Measurements from ENCODE around the gene ALDH18A1. TPM values are rescaled to one million over a fixed set of nuclear protein-coding genes. Genes with fewer than 3 reads are reported as not detected.

The ALDH18A1 gene
- total RNA-seq, 1 experiment from 2014 or later, result 166 TPM

- peak overlapping the region; percentile 99 for H3K4me3 Mint-ChIP-seq (ENCODE audit: unreplicated experiment)
- no peaks in the 10 kb centered on the region for H3K9me3 Mint-ChIP-seq (ENCODE audit: unreplicated experiment)
- Histone ChIP-seq H3K4me1 (peaks cover 34% of the 10 kb centered on the region), H3K9me3 (no peaks in the 10 kb centered on the region), H3K36me3 (ENCODE audit: control insufficient read depth, insufficient read depth, low read length) (no peaks in the 10 kb centered on the region), H3K4me3 (ENCODE audit: low read depth, low read length) (peak overlapping the region; percentile 89), H3K27me3 (replicated peaks; ENCODE audit: control insufficient read depth, insufficient read depth, low read length) (no peaks in the 10 kb centered on the region)
- H3K27me3 Mint-ChIP-seq (ENCODE audit: insufficient read depth, unreplicated experiment), result no peaks in the 10 kb centered on the region
- POLR2A ChIA-PET, result no interaction called here
- DNase-seq, result no peak
- no TSS peak for BruUV-seq (replicated peaks)
- no peak for TF ChIP-seq CTCF (IDR thresholded peaks at IDR 0.05; ENCODE audit: insufficient read depth in 1 of 2, low read depth in 1 of 2, low read length in 1 of 2, severe bottlenecking in 1 of 2, unreplicated experiment in 1 of 2)
- no peak overlapping the region for H3K27ac Mint-ChIP-seq (ENCODE audit: unreplicated experiment)
- peaks cover 45% of the 10 kb centered on the region for H3K4me1 Mint-ChIP-seq (ENCODE audit: low read depth, unreplicated experiment)
- intact Hi-C loops (cut with micrococcal nuclease; ENCODE audit: unreplicated experiment), result no loop called here
- CTCF ChIA-PET, result interaction anchor here (1.0 kb wide), 1 partner anchor 79 kb away, joined by 3 read pairs; no protein-coding TSS in a partner anchor
- peaks cover 22% of the 10 kb centered on the region for H3K36me3 Mint-ChIP-seq (ENCODE audit: insufficient read depth, unreplicated experiment)
Observed at GRCh38 chr10:95559471-95559870, 97.0 kb downstream of the ALDH18A1 start.

- intact Hi-C loops (cut with micrococcal nuclease; ENCODE audit: unreplicated experiment), result no loop called here
- peak overlapping the region; percentile 5; the same call in 1 of the 2 replicates for H3K4me3 ChIP-seq (ENCODE audit: low read depth, low read length)
- Mint-ChIP-seq H3K4me1 (ENCODE audit: low read depth, unreplicated experiment) (peaks cover 45% of the 10 kb centered on the region), H3K27ac (ENCODE audit: unreplicated experiment) (no peak overlapping the region), H3K27me3 (ENCODE audit: insufficient read depth, unreplicated experiment) (no peaks in the 10 kb centered on the region), H3K4me3 (ENCODE audit: unreplicated experiment) (peak overlapping the region; percentile 99), H3K36me3 (ENCODE audit: insufficient read depth, unreplicated experiment) (peaks cover 22% of the 10 kb centered on the region), H3K9me3 (ENCODE audit: unreplicated experiment) (no peaks in the 10 kb centered on the region)
- ChIA-PET CTCF (interaction anchor here (0.6 to 1.0 kb wide), 5 partner anchors 18 to 128 kb away, joined by 3 to 10 read pairs (median 4); no protein-coding TSS in a partner anchor), POLR2A (no interaction called here)
- no peak for DNase-seq
- no peaks in the 10 kb centered on the region for H3K27me3 ChIP-seq (replicated peaks; ENCODE audit: control insufficient read depth, insufficient read depth, low read length)
- H3K4me1 ChIP-seq, result peaks cover 29% of the 10 kb centered on the region
- H3K9me3 ChIP-seq, result peaks cover under 1% of the 10 kb centered on the region; the same call in 1 of the 2 replicates
- peak in 1 of 2 experiments; percentile 16 for TF ChIP-seq CTCF (IDR thresholded peaks at IDR 0.05; ENCODE audit: insufficient read depth in 1 of 2, low read depth in 1 of 2, low read length in 1 of 2, severe bottlenecking in 1 of 2, unreplicated experiment in 1 of 2)
- BruUV-seq (replicated peaks), result no TSS peak
- no peaks in the 10 kb centered on the region for H3K36me3 ChIP-seq (ENCODE audit: control insufficient read depth, insufficient read depth, low read length)
Observed at GRCh38 chr10:95558593-95559320, 97.8 kb downstream of the ALDH18A1 start.

GRCh38 chr10:95556994-95557767 lies 99.3 kb downstream of the ALDH18A1 start:
- Histone ChIP-seq H3K4me1 (peaks cover 40% of the 10 kb centered on the region), H3K36me3 (ENCODE audit: control insufficient read depth, insufficient read depth, low read length) (no peaks in the 10 kb centered on the region), H3K4me3 (ENCODE audit: low read depth, low read length) (no peak overlapping the region), H3K9me3 (peaks cover 9% of the 10 kb centered on the region), H3K27me3 (replicated peaks; ENCODE audit: control insufficient read depth, insufficient read depth, low read length) (no peaks in the 10 kb centered on the region)
- ChIA-PET CTCF (no interaction called here), POLR2A (no interaction called here)
- Mint-ChIP-seq H3K9me3 (ENCODE audit: unreplicated experiment) (peaks cover 10% of the 10 kb centered on the region), H3K36me3 (ENCODE audit: insufficient read depth, unreplicated experiment) (peaks cover 28% of the 10 kb centered on the region), H3K4me3 (ENCODE audit: unreplicated experiment) (no peak overlapping the region), H3K27me3 (ENCODE audit: insufficient read depth, unreplicated experiment) (no peaks in the 10 kb centered on the region), H3K4me1 (ENCODE audit: low read depth, unreplicated experiment) (peaks cover 51% of the 10 kb centered on the region), H3K27ac (ENCODE audit: unreplicated experiment) (peak overlapping the region; percentile 63)
- no peak for DNase-seq
- no TSS peak for BruUV-seq (replicated peaks)
- intact Hi-C loops (cut with micrococcal nuclease; ENCODE audit: unreplicated experiment), result no loop called here
- no peak for TF ChIP-seq CTCF (IDR thresholded peaks at IDR 0.05; ENCODE audit: insufficient read depth in 1 of 2, low read depth in 1 of 2, low read length in 1 of 2, severe bottlenecking in 1 of 2, unreplicated experiment in 1 of 2)
